Measurements from ENCODE around the gene GPC5.

Gene GPC5

DNA sequence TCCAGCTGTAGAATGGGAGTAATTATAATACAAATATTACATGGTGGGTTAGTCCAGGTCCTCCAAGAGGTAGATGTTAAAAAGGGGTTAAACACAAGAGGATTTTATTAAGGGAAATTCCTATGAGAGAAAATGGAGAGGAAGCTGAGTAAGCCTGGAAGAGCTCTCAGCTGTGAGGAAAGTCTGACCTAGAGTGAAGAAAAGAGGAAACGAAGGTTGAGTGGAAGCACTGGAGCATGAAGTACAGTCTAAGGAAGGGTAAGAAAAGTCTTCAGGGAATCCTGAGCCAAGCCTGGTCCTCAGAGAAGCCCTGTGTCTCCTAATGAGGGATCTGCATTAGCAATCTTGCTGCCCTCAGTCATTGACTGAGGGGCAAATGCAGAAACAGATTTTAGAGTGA, 506.2 kb downstream of the GPC5 start:
- DNase-seq: no peak

- no peak for DNase-seq
Measured at GRCh38 chr13:91907398-91907797, 509.0 kb downstream of the GPC5 start.

- DNase-seq: no peak
Measured at GRCh38 chr13:91909617-91910016, 511.2 kb downstream of the GPC5 start.

- DNase-seq: no peak
Measured at GRCh38 chr13:91922969-91923592, 524.7 kb downstream of the GPC5 start.

DNA sequence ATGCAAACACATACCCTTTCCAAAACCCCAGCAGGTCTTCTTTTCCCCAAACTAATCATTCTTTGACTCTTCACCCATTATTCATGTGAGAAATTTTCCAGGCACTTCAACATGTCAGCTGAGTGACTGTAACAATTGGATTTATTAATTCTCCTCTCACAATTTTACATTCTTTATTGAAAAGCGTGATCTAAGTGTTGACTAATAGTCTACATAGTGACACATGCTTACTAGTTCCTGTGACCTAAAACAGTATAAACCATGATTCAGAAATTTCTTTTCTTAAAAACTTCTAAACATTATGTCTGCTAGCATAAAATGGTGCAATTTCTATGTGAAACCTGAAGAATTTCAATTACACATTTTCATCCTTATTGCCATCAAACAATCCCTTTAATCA, 532.3 kb downstream of the GPC5 start:
- no peak for DNase-seq

DNA sequence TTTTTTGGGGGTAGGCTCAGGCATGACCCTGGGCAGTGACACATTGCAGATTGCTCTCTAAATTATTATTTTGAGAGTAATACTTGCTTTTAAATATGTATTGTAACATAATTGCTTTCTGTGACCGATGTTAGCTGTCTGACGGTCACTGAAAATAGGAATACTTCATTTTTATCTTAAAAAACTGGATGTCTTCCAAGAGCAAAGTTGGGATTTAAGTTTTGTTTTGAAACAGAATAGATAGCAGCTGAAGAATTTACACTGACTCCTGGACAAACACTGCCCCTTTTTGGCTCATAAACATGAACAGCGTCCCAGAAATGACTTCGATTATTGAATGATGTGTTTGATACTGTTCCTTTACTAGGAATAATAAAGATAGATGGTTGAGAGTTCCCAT, 535.9 kb downstream of the GPC5 start:
- no peak for DNase-seq

- peak; percentile 65 for DNase-seq
Measured at GRCh38 chr13:91946498-91947070, 548.2 kb downstream of the GPC5 start.

DNA sequence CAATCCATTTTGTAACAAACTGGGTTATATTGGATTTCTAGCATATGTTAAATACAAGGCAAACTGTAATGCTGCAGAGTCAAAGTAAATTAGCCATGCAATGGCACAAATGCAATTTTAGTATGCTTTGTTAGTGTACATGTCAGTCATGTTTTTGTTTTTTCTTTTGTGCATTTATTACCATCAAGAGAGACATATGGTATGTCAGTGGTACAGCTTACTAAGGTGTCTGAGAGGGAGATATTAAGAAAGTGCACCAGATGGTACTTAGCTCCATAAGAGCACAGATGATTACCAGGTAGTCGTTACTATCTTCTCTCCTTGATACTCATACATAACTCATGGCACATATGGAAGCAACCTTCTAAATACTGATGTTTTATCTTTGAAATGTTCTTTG, 550.3 kb downstream of the GPC5 start:
- DNase-seq: peak; percentile 81

DNA sequence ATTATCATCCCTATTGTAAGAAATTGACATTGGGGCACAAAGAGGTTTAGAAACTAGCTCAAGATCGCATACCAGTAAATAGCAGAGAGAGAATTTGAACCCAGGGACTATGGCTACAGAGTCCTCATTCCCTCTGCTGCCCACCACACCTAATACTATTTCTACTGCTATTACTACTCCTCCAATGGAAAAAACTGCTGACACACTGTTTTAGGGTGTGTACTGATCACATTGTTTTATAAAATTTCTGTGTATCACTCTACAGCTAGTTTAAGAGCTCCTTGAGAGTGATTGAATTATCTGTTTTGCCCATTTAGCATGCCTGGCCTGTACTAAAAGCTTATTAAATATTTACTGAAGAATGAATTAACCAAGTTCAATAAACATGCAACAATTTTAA, 552.4 kb downstream of the GPC5 start:
- DNase-seq: no peak

DNA sequence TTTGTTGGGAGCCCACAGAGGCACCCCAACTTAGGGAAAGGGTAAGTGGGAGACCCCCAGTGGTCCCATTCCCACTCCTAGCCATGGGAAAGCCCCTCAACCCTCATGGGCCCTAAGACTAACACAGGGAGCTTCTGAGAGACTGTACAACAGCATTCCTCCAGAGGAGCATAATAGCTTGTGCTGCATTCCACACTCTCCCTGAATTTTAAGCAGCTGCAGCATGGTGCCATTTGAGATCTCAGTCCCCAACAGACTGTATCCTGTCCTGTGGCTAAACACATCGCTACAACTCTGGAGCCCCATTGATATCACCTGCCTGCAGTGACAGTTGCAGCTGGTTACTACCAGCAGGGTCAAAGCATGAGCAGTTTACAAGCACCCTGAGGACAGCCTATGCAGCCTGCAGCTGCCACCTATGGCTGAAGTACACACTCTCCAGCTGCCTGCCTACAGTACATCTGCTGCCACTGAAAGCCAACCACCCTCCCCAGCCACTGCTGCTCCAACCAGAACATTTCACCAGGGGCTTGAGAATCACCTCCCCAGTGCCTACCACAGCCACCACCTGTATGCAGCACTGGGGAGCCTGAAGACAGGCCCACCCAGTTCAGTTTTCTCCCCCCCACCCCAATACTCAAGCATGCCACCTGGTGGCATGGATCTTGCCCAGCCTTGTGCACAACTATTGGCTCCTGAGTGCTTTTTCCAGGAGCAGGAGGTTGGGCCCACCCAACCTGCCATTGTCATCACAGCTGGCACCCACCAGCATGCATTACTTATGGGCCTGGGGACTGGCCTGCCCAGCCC, 557.3 kb downstream of the GPC5 start:
- DNase-seq: no peak

- DNase-seq: no peak
Measured at GRCh38 chr13:91960947-91961346, 562.5 kb downstream of the GPC5 start.

- no peak for DNase-seq
Measured at GRCh38 chr13:91962946-91963345, 564.5 kb downstream of the GPC5 start.

DNA sequence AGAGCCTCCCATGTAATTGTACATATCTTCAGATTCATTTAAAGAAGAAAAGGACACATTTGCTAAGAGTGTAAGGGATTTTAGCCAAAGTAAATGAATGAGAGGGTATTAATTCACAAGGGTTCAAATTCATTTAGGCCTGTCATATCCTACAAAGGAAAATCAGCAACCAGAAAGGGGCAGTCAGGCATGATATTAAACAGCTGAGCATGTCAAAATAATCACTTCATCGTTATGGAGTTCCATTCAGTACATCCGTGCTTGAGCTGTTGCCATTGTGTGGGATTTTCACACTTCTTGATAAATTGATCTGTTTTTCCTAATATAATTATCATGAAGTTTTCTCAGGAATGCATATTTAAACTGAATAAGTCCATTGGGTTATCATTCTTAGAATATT, 567.1 kb downstream of the GPC5 start:
- DNase-seq: no peak

DNA sequence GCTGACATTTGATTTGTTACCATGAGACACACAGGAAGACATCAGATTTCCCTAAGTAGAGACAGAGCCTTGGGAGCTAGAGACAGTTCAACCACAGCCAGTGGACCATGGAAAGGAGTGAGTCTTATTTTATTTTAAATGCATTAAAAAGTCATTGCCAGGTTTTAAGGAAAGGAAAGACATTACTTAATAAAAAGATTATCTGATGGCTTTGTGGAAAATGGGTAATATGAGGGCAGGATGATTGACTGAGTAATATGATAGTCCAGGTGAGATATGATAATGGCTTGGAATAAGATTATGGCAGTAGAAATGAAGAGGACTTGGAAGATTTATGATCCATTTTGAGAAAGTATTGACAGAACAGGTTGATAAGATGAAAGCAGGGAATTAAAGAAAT, 580.1 kb downstream of the GPC5 start:
- no peak for DNase-seq

- no peak for DNase-seq
Measured at GRCh38 chr13:91986761-91987483, 588.5 kb downstream of the GPC5 start.

DNA sequence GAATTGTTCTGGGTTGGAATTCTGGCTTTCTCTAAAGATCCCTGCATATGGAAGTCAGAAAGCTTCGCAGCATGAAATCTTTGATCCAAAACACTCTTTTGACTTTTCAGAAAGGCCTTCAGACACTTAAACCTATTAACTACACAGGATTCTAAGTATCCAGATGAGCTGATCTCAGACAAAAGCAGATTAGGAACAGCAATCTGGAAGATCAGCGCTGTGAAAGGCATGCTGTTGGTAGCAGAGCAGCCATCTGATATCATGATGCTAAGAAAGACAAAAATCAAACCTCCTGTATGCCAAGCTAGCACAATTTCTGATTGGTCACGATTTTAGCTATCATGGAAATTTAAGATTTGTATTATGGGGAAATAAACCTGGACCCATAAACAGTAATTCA, 589.9 kb downstream of the GPC5 start:
- DNase-seq: no peak

- DNase-seq: no peak
Measured at GRCh38 chr13:92012787-92013186, 614.4 kb downstream of the GPC5 start.

GRCh38 chr13:92017737-92018136, 619.3 kb downstream of the GPC5 start:
- no peak for DNase-seq

DNA sequence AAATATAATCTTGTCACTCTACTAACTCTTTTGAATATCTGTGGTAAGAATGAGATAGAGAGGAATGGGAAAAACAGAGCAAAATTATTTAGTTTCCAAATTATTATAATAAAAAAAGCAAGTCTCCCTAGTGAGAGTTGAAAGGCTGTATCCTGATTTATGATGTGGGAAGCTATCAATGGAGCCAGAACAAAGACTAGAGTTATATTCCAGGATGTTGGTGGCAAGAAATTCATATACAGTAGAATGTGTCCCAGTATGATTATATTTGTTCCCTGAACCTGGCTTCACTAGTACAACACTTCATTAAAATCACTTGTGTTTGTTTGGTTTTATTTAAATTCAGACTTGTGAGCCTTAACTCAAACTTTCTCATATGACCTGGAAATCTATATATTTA, 630.3 kb downstream of the GPC5 start:
- no peak for DNase-seq

- DNase-seq: no peak
Measured at GRCh38 chr13:92029641-92030040, 631.2 kb downstream of the GPC5 start.

DNA sequence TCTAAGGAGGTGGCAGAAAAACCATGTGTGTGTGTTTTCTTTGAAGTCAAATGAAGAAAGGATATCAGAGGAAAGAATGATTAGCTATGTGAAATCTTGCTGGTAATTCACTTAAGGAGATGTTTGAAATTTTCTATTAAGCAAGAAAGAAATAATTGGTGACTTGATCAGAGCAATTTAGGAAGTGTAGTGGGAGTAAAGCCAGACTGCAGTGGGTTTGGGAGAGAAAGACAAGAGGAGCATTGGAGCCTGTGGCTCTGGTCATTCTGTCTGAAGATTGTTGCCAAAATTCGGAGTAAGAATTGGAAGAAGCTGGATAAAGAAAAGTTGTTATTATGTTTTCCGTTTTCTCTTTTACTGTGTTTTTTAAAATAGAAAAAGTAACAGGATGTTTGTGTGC, 640.5 kb downstream of the GPC5 start:
- DNase-seq: no peak

GRCh38 chr13:92042522-92042921, 644.1 kb downstream of the GPC5 start:
- no peak for DNase-seq

DNA sequence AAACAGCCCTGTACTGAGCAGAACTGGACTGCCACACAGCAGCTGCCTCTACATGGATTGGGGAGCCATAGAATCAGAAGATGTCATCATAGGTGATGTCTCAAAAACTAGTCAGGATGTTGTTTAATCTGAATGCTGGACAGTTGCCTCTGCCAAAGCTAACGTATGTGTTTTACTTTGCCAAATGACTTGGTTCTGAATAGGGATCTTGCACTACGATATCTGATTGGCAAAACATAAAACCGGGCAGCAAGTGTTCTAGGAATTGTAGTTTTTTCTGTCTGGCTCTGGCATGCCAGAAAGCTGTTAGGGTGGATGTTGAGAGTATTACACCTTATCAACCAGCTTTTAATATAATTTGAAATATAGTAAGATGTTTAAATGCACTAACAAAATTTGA, 645.9 kb downstream of the GPC5 start:
- no peak for DNase-seq

- no peak for DNase-seq
Measured at GRCh38 chr13:92054389-92054788, 656.0 kb downstream of the GPC5 start.

Measured in NCI-H2171 (cell line).